OCI-LY1 (cell line): ENCODE results near the gene ZNF136.

ENCODE experiments used
- H2AFZ ChIP-seq: fragments of 200-600 bp; sonication (generic), shearing (Covaris generic); 2 replicates; pipeline ENCODE4 v1.6.0; 2014; ENCODE audit warnings: antibody characterized with exemption, mild to moderate bottlenecking, low read length
- H3F3A ChIP-seq: fragments of 200-600 bp; sonication (generic), shearing (Covaris generic); 2 replicates; pipeline ENCODE4 v1.6.0; 2014; ENCODE audit warnings: mild to moderate bottlenecking, antibody characterized with exemption, low read length, moderate library complexity; ENCODE audit not compliant: insufficient read depth
- H3K27ac ChIP-seq: fragments of 200-600 bp; sonication (generic); 2 replicates; pipeline ENCODE4 v1.5.1; 2014; ENCODE audit warnings: low read length, mixed run types, mild to moderate bottlenecking, low read depth; ENCODE audit not compliant: poor library complexity, severe bottlenecking
- H3K27me3 ChIP-seq: fragments of 200-600 bp; sonication (generic); 2 replicates; pipeline ENCODE4 v1.6.0; 2014; ENCODE audit warnings: antibody characterized with exemption, mild to moderate bottlenecking, low read length, moderate library complexity; ENCODE audit not compliant: insufficient read depth
- H3K36me3 ChIP-seq: fragments of 200-600 bp; sonication (generic); 2 replicates; pipeline ENCODE4 v1.6.1; 2014; ENCODE audit warnings: mild to moderate bottlenecking, antibody characterized with exemption, low read length, moderate library complexity, mixed read lengths; ENCODE audit not compliant: insufficient read depth
- H3K4me1 ChIP-seq: fragments of 200-600 bp; sonication (generic); 2 replicates; pipeline ENCODE4 v1.5.1; 2014; ENCODE audit warnings: mild to moderate bottlenecking, low read length, moderate library complexity; ENCODE audit not compliant: insufficient read depth, severe bottlenecking
- H3K4me2 ChIP-seq: fragments of 200-600 bp; sonication (generic), shearing (Covaris generic); 2 replicates; pipeline ENCODE4 v1.6.1; 2014; ENCODE audit warnings: low read length
- H3K4me3 ChIP-seq: fragments of 200-600 bp; sonication (generic); 2 replicates; pipeline ENCODE4 v1.5.1; 2014; ENCODE audit warnings: low read length, low read depth, mild to moderate bottlenecking, mixed read lengths; ENCODE audit not compliant: poor library complexity, severe bottlenecking
- H3K79me2 ChIP-seq: fragments of 200-600 bp; shearing (Covaris generic); 2 replicates; pipeline ENCODE4 v1.6.1; 2016; ENCODE audit warnings: mixed run types, low read length, mixed read lengths; ENCODE audit not compliant: insufficient read depth
- H3K9ac ChIP-seq: fragments of 200-600 bp; sonication (generic), shearing (Covaris generic); 2 replicates; pipeline ENCODE4 v1.6.1; 2014; ENCODE audit warnings: mild to moderate bottlenecking, low read length, mixed read lengths
- H3K9me2 ChIP-seq: fragments of 200-600 bp; sonication (generic), shearing (Covaris generic); 2 replicates; pipeline ENCODE4 v1.6.1; 2014; ENCODE audit warnings: low read depth, mild to moderate bottlenecking, low read length, mixed read lengths
- H3K9me3 ChIP-seq: fragments of 200-600 bp; shearing (Covaris generic); 2 replicates; pipeline ENCODE4 v1.6.1; 2014; ENCODE audit warnings: low read length, mixed read lengths
- H4K20me1 ChIP-seq: fragments of 200-600 bp; sonication (generic), shearing (Covaris generic); 2 replicates; pipeline ENCODE4 v1.6.0; 2016; ENCODE audit warnings: mild to moderate bottlenecking, low read length; ENCODE audit not compliant: insufficient read depth
- CTCF ChIP-seq: fragments of 200-600 bp; sonication (generic), shearing (Covaris generic); IDR thresholded peaks from 2 replicates; pipeline ENCODE4 v1.5.1; 2017; ENCODE audit warnings: mild to moderate bottlenecking, antibody characterized with exemption, low read length, moderate library complexity, mixed read lengths
- EZH2 ChIP-seq: fragments of 200-600 bp; sonication (generic), shearing (Covaris generic); IDR thresholded peaks from 2 replicates; pipeline ENCODE4 v1.8.0; 2017; ENCODE audit warnings: borderline replicate concordance, mixed run types, mild to moderate bottlenecking, antibody characterized with exemption, low read length, moderate library complexity, mixed read lengths

ZNF136 gene

DNA sequence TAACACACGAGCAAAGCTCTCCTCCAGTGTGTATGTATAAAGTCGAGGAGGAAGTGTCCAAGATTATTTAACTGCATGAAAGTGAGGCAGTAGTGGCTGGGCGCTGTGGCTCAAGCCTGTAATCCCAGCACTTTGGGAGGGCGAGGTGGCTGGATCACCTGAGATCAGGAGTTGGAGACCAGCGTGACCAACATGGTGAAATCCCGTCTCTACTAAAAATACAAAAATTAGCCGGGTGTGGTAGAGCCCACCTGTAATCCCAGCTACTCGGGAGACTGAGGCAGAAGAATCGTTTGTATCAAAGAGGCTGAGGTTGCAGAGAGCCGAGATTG is 21.5 kb upstream of the ZNF136 start:
- no peaks in the 10 kb centered on the region for H4K20me1 ChIP-seq
- no peak overlapping the region for H3K9ac ChIP-seq
- no peak overlapping the region for H3K27ac ChIP-seq
- no peaks in the 10 kb centered on the region for H3K9me2 ChIP-seq
- peak overlapping the region; percentile 78 for H3K4me2 ChIP-seq
- no peaks in the 10 kb centered on the region for H3K79me2 ChIP-seq
- TF ChIP-seq EZH2 (no peak), CTCF (no peak)
- H3K27me3 ChIP-seq = no peaks in the 10 kb centered on the region
- H3K9me3 ChIP-seq = peaks cover 12% of the 10 kb centered on the region
- H3K4me1 ChIP-seq = peaks cover 22% of the 10 kb centered on the region
- H3F3A ChIP-seq = no peaks in the 10 kb centered on the region
- H2AFZ ChIP-seq = no peak overlapping the region
- H3K4me3 ChIP-seq = no peak overlapping the region
- peaks cover 5% of the 10 kb centered on the region for H3K36me3 ChIP-seq

DNA sequence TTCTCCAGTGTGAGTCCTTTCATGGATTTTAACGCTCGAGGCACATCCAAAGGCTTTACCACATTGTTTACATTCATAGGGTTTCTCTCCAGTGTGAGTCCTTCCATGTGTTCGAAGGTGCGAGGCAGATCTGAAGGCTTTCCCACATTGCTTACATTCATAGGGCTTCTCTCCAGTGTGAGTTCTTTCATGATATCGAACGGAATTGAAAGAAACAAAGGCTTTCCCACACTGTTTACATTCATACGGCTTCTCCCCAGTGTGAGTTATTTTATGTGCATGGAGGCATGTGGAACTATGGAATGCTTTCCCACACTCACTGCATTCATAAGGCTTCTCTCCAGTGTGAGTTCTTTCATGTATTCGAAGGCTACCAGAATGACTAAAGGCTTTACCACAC is 17.5 kb upstream of the ZNF136 start:
- Histone ChIP-seq H3K9ac (no peak overlapping the region), H3K27ac (no peak overlapping the region), H3F3A (no peaks in the 10 kb centered on the region), H4K20me1 (no peaks in the 10 kb centered on the region), H2AFZ (no peak overlapping the region), H3K9me3 (peaks cover 19% of the 10 kb centered on the region), H3K79me2 (no peaks in the 10 kb centered on the region), H3K4me2 (no peak overlapping the region), H3K27me3 (no peaks in the 10 kb centered on the region), H3K4me1 (peaks cover 7% of the 10 kb centered on the region), H3K9me2 (no peaks in the 10 kb centered on the region), H3K36me3 (no peaks in the 10 kb centered on the region), H3K4me3 (no peak overlapping the region)
- TF ChIP-seq CTCF = no peak
- TF ChIP-seq EZH2 = no peak

DNA sequence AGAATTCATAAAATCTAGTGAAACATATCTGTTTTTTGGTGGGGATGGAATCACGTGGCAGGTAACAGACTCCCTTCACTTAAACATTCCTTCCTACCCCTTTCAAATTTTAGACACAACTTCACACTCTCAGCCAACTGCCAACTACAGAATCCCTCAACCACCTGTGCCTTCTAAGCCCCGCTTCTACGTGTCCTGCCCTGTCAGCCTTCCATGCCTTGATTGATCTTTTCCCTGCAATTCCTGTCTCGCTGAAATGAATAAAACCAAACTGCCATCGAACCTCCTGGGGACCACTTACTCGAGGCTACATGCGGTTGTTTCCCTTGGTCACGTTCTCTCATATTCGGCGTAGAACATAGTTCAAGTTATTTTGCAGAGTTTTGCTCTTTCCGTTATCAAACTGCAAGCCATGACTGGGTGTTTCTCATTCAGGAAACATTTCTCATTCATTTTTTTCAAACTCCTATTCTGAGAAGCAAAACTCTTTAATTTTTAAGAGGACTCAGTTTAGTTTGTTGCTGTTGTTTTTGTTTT is 7.5 kb upstream of the ZNF136 start:
- no peaks in the 10 kb centered on the region for H3K9me3 ChIP-seq

More for the DNA sequence above, 7.5 kb upstream of the ZNF136 start:
- no peak overlapping the region for H3K4me3 ChIP-seq
- no peak overlapping the region for H2AFZ ChIP-seq
- H3K4me2 ChIP-seq = no peak overlapping the region
- no peaks in the 10 kb centered on the region for H3K4me1 ChIP-seq
- no peak overlapping the region for H3K9ac ChIP-seq
- H3F3A ChIP-seq = no peaks in the 10 kb centered on the region
- no peaks in the 10 kb centered on the region for H3K79me2 ChIP-seq
- H3K9me2 ChIP-seq = no peaks in the 10 kb centered on the region
- no peak for TF ChIP-seq EZH2
- TF ChIP-seq CTCF = no peak
- no peaks in the 10 kb centered on the region for H4K20me1 ChIP-seq
- H3K27me3 ChIP-seq = no peaks in the 10 kb centered on the region
- H3K27ac ChIP-seq = no peak overlapping the region
- H3K36me3 ChIP-seq = no peaks in the 10 kb centered on the region
